HG03045 (cell line): Measurements from ENCODE around the gene DVL3.
"Not testable (repeated sequence)": the region's sequence is repeated elsewhere in the genome, so short reads cannot be mapped to it uniquely, and the experiment has no call there.

Experiments used
- ATAC-seq: cut with Tn5 transposase; IDR thresholded peaks from one replicate; pipeline ENCODE4 v1.9.1; 2021; ENCODE audit warnings: mild to moderate bottlenecking, moderate library complexity; ENCODE audit not compliant: unreplicated experiment

The DVL3 gene

GRCh38 chr3:184155644-184156521 lies 706 bp downstream of the DVL3 start:
- ATAC-seq: peak; percentile 31

GRCh38 chr3:184156522-184156955 lies 1.4 kb downstream of the DVL3 start:
- no peak for ATAC-seq

GRCh38 chr3:184157206-184157605 lies 2.0 kb downstream of the DVL3 start:
- no peak for ATAC-seq

- ATAC-seq: no peak
Observed at GRCh38 chr3:184158404-184158803, 3.2 kb downstream of the DVL3 start.

GRCh38 chr3:184160456-184160855 lies 5.3 kb downstream of the DVL3 start:
- no peak for ATAC-seq

- not testable (repeated sequence) for ATAC-seq
Observed at GRCh38 chr3:184162571-184163070, 7.4 kb downstream of the DVL3 start.

- ATAC-seq: no peak
Observed at GRCh38 chr3:184164648-184165330, 9.6 kb downstream of the DVL3 start.

- ATAC-seq: no peak
Observed at GRCh38 chr3:184165543-184165942, 10.4 kb downstream of the DVL3 start.

- ATAC-seq: no peak
Observed at GRCh38 chr3:184166671-184167070, 11.5 kb downstream of the DVL3 start.

- no peak for ATAC-seq
Observed at GRCh38 chr3:184167786-184168185, 12.6 kb downstream of the DVL3 start.

- no peak for ATAC-seq
Observed at GRCh38 chr3:184168363-184169120, 13.4 kb downstream of the DVL3 start.

- ATAC-seq: no peak
Observed at GRCh38 chr3:184169896-184170875, 15.0 kb downstream of the DVL3 start.

GRCh38 chr3:184171562-184171961 lies 16.4 kb downstream of the DVL3 start:
- no peak for ATAC-seq

GRCh38 chr3:184172681-184173373 lies 17.6 kb downstream of the DVL3 start:
- ATAC-seq: no peak

GRCh38 chr3:184173374-184173722 lies 18.2 kb downstream of the DVL3 start:
- ATAC-seq: no peak

- no peak for ATAC-seq
Observed at GRCh38 chr3:184174284-184174645, 19.1 kb downstream of the DVL3 start.

GRCh38 chr3:184174646-184175492 lies 19.7 kb downstream of the DVL3 start, which contains the start of gene AP2M1:
AP2M1 (plus strand) TSS chr3:184174855; CDS start chr3:184176994, 2,139 bp downstream.
- peak; percentile 93 for ATAC-seq

GRCh38 chr3:184175506-184175905 lies 20.3 kb downstream of the DVL3 start:
- no peak for ATAC-seq

- no peak for ATAC-seq
Observed at GRCh38 chr3:184175981-184176376, 20.8 kb downstream of the DVL3 start.
